RWPE2 (cell line): ENCODE measurements around the gene THYN1.

Experiments
- ATAC-seq: fragments of 200-7000 bp; cut with Tn5 transposase; 3 replicates; pipeline ENCODE4 v1.9.1; 2021; ENCODE audit warnings: low read depth
- DNase-seq: peaks from one replicate; pipeline ENCODE4 v3.0.0-alpha.2; 2020; ENCODE audit warnings: low spot score
- H3K27ac ChIP-seq: fragments of 450-650 bp; 2 replicates; pipeline ENCODE4 v1.5.1; 2017; ENCODE audit warnings: mild to moderate bottlenecking; ENCODE audit not compliant: poor library complexity, severe bottlenecking
- H3K27me3 ChIP-seq: fragments of 250-450 bp; sonication (Bioruptor Pico); 2 replicates; pipeline ENCODE4 v1.5.1; 2021; ENCODE audit warnings: mild to moderate bottlenecking, moderate library complexity; ENCODE audit not compliant: insufficient read depth, poor library complexity, severe bottlenecking
- H3K36me3 ChIP-seq: fragments of 250-450 bp; sonication (Bioruptor Pico); 2 replicates; pipeline ENCODE4 v1.5.1; 2020; ENCODE audit warnings: low read depth, mild to moderate bottlenecking, moderate library complexity
- H3K4me1 ChIP-seq: fragments of 250-450 bp; sonication (Bioruptor Pico); 2 replicates; pipeline ENCODE4 v1.5.1; 2021; ENCODE audit warnings: mild to moderate bottlenecking, moderate library complexity; ENCODE audit not compliant: insufficient read depth, poor library complexity, severe bottlenecking
- H3K4me3 ChIP-seq: fragments of 250-450 bp; sonication (Bioruptor Pico); 2 replicates; pipeline ENCODE4 v1.5.1; 2021; ENCODE audit warnings: mild to moderate bottlenecking, moderate library complexity; ENCODE audit not compliant: severe bottlenecking
- H3K9me3 ChIP-seq: fragments of 250-450 bp; sonication (Bioruptor Pico); 2 replicates; pipeline ENCODE4 v1.5.1; 2021; ENCODE audit warnings: mild to moderate bottlenecking, moderate library complexity; ENCODE audit not compliant: severe bottlenecking
- TF ChIP-seq, protein P1 (sequence below): fragments of 450-650 bp; IDR thresholded peaks from one replicate; pipeline ENCODE4 v1.5.1; 2017; ENCODE audit warnings: mild to moderate bottlenecking, moderate library complexity; ENCODE audit not compliant: poor library complexity, severe bottlenecking

Gene THYN1

DNA sequence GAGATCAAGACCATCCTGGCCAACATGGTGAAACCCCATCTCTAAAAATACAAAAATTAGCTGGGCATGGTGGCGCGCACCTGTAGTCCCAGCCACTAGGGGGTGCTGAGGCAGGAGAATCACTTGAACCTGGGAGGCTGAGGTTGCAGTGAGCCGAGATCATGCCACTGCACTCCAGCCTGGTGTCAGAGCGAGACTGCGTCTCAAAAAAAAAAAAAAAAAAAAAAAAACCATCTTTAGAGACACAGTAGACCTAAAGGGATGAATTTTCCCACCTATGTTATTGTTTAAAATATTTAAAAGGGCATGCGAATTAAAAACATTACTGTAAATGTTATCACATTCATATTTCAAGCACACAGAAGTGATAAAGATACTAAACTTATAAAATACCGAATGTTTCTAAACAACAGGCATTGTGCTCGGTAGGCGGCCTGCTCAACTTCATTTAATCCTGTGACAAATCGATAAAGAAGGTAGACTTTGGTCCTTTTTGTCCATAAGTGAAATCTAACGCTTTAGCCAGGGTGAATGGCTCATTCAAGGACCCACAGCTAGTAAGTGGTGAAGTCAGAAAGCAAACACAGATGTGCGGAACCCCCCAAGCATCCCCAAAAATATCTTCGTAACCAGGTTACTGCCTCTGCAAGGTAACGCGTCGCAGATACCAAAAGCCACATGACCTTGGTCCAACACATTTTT lies 45.5 kb downstream of the THYN1 start:
- no peaks in the 10 kb centered on the region for H3K4me1 ChIP-seq
- no peaks in the 10 kb centered on the region for H3K9me3 ChIP-seq
- ATAC-seq (no peak), DNase-seq (no peak)
- no peaks in the 10 kb centered on the region for H3K27me3 ChIP-seq
- H3K36me3 ChIP-seq = peaks cover 100% of the 10 kb centered on the region
- H3K27ac ChIP-seq = no peak overlapping the region
- TF ChIP-seq, protein P1, sequence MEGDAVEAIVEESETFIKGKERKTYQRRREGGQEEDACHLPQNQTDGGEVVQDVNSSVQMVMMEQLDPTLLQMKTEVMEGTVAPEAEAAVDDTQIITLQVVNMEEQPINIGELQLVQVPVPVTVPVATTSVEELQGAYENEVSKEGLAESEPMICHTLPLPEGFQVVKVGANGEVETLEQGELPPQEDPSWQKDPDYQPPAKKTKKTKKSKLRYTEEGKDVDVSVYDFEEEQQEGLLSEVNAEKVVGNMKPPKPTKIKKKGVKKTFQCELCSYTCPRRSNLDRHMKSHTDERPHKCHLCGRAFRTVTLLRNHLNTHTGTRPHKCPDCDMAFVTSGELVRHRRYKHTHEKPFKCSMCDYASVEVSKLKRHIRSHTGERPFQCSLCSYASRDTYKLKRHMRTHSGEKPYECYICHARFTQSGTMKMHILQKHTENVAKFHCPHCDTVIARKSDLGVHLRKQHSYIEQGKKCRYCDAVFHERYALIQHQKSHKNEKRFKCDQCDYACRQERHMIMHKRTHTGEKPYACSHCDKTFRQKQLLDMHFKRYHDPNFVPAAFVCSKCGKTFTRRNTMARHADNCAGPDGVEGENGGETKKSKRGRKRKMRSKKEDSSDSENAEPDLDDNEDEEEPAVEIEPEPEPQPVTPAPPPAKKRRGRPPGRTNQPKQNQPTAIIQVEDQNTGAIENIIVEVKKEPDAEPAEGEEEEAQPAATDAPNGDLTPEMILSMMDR = peak; percentile 79
- no peak overlapping the region for H3K4me3 ChIP-seq

DNA sequence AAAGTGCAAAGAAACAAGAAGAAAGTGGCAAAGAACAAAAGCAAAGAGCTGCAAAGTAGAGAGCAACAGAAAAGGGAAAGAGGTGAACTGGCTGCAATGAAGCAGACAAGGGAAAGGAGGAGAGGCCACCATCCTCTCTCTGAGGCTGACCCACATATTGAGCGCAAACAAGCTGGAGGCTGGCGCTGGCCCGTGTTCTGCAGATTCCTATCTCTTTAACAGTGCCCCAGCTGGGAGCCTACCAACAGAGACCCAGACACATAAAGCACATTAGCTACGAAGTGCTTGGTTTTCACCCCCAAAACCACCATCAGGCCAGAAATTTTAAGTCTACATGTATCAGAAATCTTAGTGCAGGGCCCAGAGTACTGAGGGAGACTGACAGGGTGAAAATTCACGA lies 47.0 kb downstream of the THYN1 start:
- TF ChIP-seq, protein P1 = no peak
- H3K4me3 ChIP-seq = no peak overlapping the region
- H3K27me3 ChIP-seq = no peaks in the 10 kb centered on the region
- H3K36me3 ChIP-seq = peaks cover 100% of the 10 kb centered on the region
- no peak for ATAC-seq
- no peaks in the 10 kb centered on the region for H3K4me1 ChIP-seq
- no peaks in the 10 kb centered on the region for H3K9me3 ChIP-seq
- no peak for DNase-seq
- no peak overlapping the region for H3K27ac ChIP-seq

- H3K9me3 ChIP-seq = no peaks in the 10 kb centered on the region
- no peaks in the 10 kb centered on the region for H3K4me1 ChIP-seq
- ATAC-seq = no peak
- peaks cover 100% of the 10 kb centered on the region for H3K36me3 ChIP-seq
- TF ChIP-seq, protein P1 = no peak
- no peak overlapping the region for H3K4me3 ChIP-seq
- DNase-seq = no peak
- no peaks in the 10 kb centered on the region for H3K27me3 ChIP-seq
- H3K27ac ChIP-seq = no peak overlapping the region
Observed at GRCh38 chr11:134205729-134206128, 47.4 kb downstream of the THYN1 start.

GRCh38 chr11:134202661-134203060 lies 50.5 kb downstream of the THYN1 start:
- Histone ChIP-seq H3K9me3 (no peaks in the 10 kb centered on the region), H3K27me3 (no peaks in the 10 kb centered on the region), H3K27ac (no peak overlapping the region), H3K4me3 (no peak overlapping the region), H3K4me1 (no peaks in the 10 kb centered on the region), H3K36me3 (peaks cover 100% of the 10 kb centered on the region)
- DNase-seq (no peak), ATAC-seq (no peak)
- TF ChIP-seq, protein P1 = no peak

GRCh38 chr11:134200688-134201087 lies 52.5 kb downstream of the THYN1 start:
- TF ChIP-seq, protein P1 = no peak
- DNase-seq (no peak), ATAC-seq (no peak)
- Histone ChIP-seq H3K9me3 (no peaks in the 10 kb centered on the region), H3K4me3 (no peak overlapping the region), H3K36me3 (peaks cover 91% of the 10 kb centered on the region), H3K27me3 (no peaks in the 10 kb centered on the region), H3K4me1 (no peaks in the 10 kb centered on the region), H3K27ac (no peak overlapping the region)
